ENCODE data around the gene MGAM2.

The MGAM2 gene

DNA sequence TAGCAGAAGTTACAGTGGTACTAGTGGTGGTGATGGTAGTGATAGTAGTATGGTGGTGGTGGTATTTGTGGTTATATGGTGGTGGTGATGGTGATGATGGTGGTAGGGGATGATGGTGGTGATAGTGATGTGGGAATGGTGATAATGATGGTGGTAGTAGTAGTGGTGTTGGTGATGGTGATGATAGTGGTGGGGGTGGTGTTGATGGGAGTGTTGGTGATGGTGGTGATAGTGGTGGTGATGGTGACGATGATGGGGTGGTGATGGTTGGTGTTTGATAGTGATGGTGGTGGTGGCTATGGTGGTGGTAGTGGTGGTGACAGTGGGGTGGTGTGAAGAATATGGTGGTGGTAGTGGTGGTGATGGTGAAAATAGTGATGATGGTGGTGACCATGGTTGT is 27.9 kb upstream of the MGAM2 start:
- H3K9ac ChIP-seq (ENCODE audit: low read length), result no peak overlapping the region
- TF ChIP-seq, protein P1, sequence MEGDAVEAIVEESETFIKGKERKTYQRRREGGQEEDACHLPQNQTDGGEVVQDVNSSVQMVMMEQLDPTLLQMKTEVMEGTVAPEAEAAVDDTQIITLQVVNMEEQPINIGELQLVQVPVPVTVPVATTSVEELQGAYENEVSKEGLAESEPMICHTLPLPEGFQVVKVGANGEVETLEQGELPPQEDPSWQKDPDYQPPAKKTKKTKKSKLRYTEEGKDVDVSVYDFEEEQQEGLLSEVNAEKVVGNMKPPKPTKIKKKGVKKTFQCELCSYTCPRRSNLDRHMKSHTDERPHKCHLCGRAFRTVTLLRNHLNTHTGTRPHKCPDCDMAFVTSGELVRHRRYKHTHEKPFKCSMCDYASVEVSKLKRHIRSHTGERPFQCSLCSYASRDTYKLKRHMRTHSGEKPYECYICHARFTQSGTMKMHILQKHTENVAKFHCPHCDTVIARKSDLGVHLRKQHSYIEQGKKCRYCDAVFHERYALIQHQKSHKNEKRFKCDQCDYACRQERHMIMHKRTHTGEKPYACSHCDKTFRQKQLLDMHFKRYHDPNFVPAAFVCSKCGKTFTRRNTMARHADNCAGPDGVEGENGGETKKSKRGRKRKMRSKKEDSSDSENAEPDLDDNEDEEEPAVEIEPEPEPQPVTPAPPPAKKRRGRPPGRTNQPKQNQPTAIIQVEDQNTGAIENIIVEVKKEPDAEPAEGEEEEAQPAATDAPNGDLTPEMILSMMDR (IDR thresholded peaks at IDR 0.05; ENCODE audit: low read depth, low read length), result no peak
- no peak for TF ChIP-seq EZH2phosphoT487 (IDR thresholded peaks at IDR 0.05; ENCODE audit: low read depth)
- H4K20me1 ChIP-seq (ENCODE audit: insufficient read depth, low read length), result no peaks in the 10 kb centered on the region
- no peak overlapping the region for H3K4me2 ChIP-seq (ENCODE audit: low read length)
- H3K36me3 ChIP-seq (replicated peaks; ENCODE audit: low read depth, low read length), result no peaks in the 10 kb centered on the region
- H2AFZ ChIP-seq (ENCODE audit: low read depth, low read length), result no peak overlapping the region
- no peaks in the 10 kb centered on the region for H3K4me1 ChIP-seq (ENCODE audit: low read length)
- no peak overlapping the region for H3K27ac ChIP-seq (ENCODE audit: low read length)
- H3K79me2 ChIP-seq (ENCODE audit: low read length), result no peaks in the 10 kb centered on the region
- H3K27me3 ChIP-seq (ENCODE audit: low read depth, low read length), result peaks cover 10% of the 10 kb centered on the region; the same call in 1 of the 2 replicates
- no peak overlapping the region for H3K4me3 ChIP-seq (ENCODE audit: low read length)
- H3K9me3 ChIP-seq (ENCODE audit: insufficient read depth, low read length), result no peaks in the 10 kb centered on the region

- no peak overlapping the region for H3K9ac ChIP-seq (ENCODE audit: low read length)
- H3K36me3 ChIP-seq (replicated peaks; ENCODE audit: low read depth, low read length), result no peaks in the 10 kb centered on the region
- H3K4me1 ChIP-seq (ENCODE audit: low read length), result no peaks in the 10 kb centered on the region
- no peak overlapping the region for H3K4me2 ChIP-seq (ENCODE audit: low read length)
- no peak overlapping the region for H3K4me3 ChIP-seq (ENCODE audit: low read length)
- no peaks in the 10 kb centered on the region for H3K9me3 ChIP-seq (ENCODE audit: insufficient read depth, low read length)
- no peak for TF ChIP-seq EZH2phosphoT487 (IDR thresholded peaks at IDR 0.05; ENCODE audit: low read depth)
- TF ChIP-seq, protein P1 (IDR thresholded peaks at IDR 0.05; ENCODE audit: low read depth, low read length), result no peak
- H3K27ac ChIP-seq (ENCODE audit: low read length), result no peak overlapping the region
- no peaks in the 10 kb centered on the region for H3K79me2 ChIP-seq (ENCODE audit: low read length)
- no peaks in the 10 kb centered on the region for H4K20me1 ChIP-seq (ENCODE audit: insufficient read depth, low read length)
- H2AFZ ChIP-seq (ENCODE audit: low read depth, low read length), result no peak overlapping the region
- H3K27me3 ChIP-seq (ENCODE audit: low read depth, low read length), result peaks cover 11% of the 10 kb centered on the region; the same call in 1 of the 2 replicates
These were observed 26.1 kb upstream of the MGAM2 start for GRCh38 chr7:142085428-142085827.

DNA sequence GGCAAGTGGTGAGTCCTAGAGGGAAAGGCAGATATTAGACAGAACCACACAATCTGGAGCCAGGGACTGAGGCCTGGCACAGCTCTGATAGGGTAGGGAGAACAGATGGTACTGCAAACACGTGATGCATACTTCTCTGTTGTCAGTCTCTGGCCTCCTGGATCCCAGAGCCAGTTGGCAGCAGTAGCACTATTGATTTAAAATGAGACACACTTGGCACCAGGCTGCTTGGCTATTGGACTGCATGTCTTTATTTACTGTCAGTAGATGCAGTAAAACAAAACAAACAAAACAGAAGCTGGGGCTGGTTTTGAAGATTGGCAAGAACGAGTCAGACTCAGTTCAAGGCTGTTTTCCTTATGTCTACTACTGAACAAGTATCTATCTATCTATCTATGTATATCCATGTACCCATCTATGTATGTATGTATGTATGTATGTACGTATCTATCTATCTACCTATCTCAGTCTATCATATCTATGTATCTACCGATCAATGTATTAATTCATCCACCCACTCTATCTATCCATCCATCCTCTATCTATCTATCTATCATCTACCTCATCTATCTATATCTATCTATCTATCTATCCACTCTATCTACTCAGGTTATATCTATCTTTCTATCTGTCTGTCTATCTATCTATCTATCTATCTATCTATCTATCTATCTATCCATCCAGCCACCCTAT is 23.4 kb upstream of the MGAM2 start:
- H3K9ac ChIP-seq (ENCODE audit: low read length), result no peak overlapping the region
- no peaks in the 10 kb centered on the region for H3K79me2 ChIP-seq (ENCODE audit: low read length)
- H3K4me1 ChIP-seq (ENCODE audit: low read length), result no peaks in the 10 kb centered on the region
- no peaks in the 10 kb centered on the region for H3K9me3 ChIP-seq (ENCODE audit: insufficient read depth, low read length)
- H3K27ac ChIP-seq (ENCODE audit: low read length), result no peak overlapping the region
- H2AFZ ChIP-seq (ENCODE audit: low read depth, low read length), result no peak overlapping the region
- peaks cover 20% of the 10 kb centered on the region; the same call in 1 of the 2 replicates for H3K27me3 ChIP-seq (ENCODE audit: low read depth, low read length)
- no peaks in the 10 kb centered on the region for H4K20me1 ChIP-seq (ENCODE audit: insufficient read depth, low read length)
- H3K4me2 ChIP-seq (ENCODE audit: low read length), result no peak overlapping the region
- TF ChIP-seq, protein P1 (IDR thresholded peaks at IDR 0.05; ENCODE audit: low read depth, low read length), result no peak
- no peak for TF ChIP-seq EZH2phosphoT487 (IDR thresholded peaks at IDR 0.05; ENCODE audit: low read depth)
- H3K36me3 ChIP-seq (replicated peaks; ENCODE audit: low read depth, low read length), result no peaks in the 10 kb centered on the region
- H3K4me3 ChIP-seq (ENCODE audit: low read length), result no peak overlapping the region

GRCh38 chr7:142089035-142089434 is 22.5 kb upstream of the MGAM2 start:
- Histone ChIP-seq H3K79me2 (ENCODE audit: low read length) (no peaks in the 10 kb centered on the region), H2AFZ (ENCODE audit: low read depth, low read length) (no peak overlapping the region), H3K27me3 (ENCODE audit: low read depth, low read length) (peaks cover 16% of the 10 kb centered on the region; the same call in 1 of the 2 replicates), H3K9me3 (ENCODE audit: insufficient read depth, low read length) (no peaks in the 10 kb centered on the region), H3K4me1 (ENCODE audit: low read length) (no peaks in the 10 kb centered on the region), H3K27ac (ENCODE audit: low read length) (no peak overlapping the region), H3K9ac (ENCODE audit: low read length) (no peak overlapping the region), H3K4me3 (ENCODE audit: low read length) (no peak overlapping the region), H3K36me3 (replicated peaks; ENCODE audit: low read depth, low read length) (no peaks in the 10 kb centered on the region), H3K4me2 (ENCODE audit: low read length) (no peak overlapping the region), H4K20me1 (ENCODE audit: insufficient read depth, low read length) (no peaks in the 10 kb centered on the region)
- no peak for TF ChIP-seq EZH2phosphoT487 (IDR thresholded peaks at IDR 0.05; ENCODE audit: low read depth)
- TF ChIP-seq, protein P1 (IDR thresholded peaks at IDR 0.05; ENCODE audit: low read depth, low read length), result peak; percentile 13; the same call in 1 of the 2 replicates

Data from OCI-LY3 (cell line).